Measurements from ENCODE around the gene CALML3. TPM values are rescaled to one million over a fixed set of nuclear protein-coding genes. Genes with fewer than 3 reads are reported as not detected.

Gene CALML3
- total RNA-seq, 5 donors from 2014 or later (not counting 1 experiment from before 2014, with no cell fraction given): not detected

DNA sequence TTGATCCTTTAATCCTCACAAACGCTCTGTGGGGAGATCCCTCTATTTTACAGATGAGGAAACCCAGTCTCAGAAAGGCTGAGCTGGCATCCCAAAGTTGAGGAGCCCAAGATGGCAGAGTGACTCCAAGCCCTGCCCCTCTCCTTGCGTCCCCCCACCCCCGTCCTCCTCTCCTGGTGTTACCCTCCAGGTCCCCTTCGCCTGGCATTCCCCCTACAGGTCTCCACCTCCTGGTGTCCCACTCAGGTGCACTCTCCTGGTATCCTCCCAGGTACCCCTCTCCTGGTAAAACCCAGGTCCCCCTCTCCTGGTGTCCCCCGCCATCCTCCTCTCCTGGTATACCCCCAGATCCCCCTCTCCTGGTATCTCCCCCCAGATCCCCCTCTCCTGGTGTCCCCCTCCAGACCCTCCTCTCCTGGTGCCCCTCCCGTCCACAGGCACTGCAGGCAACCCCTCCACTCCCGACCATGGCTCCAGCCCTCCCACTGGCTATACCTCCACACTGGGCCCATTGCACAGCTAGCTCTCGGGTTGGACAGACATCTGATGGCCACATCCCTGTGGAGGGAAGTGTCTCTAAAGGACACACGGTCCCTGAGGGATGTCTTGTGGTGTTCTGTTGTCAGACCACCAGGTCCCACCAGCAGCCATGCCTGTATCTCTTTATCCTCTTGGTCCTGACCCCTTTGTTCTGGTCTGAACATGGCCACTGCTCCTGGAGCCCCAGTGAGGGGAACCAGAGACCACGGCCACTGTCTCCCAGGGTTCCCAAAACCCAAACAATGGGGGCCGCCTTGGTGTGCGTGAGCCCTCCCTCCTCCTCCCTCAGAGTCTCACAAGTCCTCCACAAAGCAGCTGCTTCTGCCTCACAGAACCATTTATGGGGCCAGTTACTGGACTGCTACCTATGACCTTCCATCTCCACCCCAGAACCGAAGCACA lies 37.2 kb downstream of the CALML3 start:
- ChIA-PET CTCF (no interaction called here), POLR2A (interaction anchor here in 1 of 2 donors (0.6 kb wide), 1 partner anchor 35 kb away, joined by 4 read pairs; no protein-coding TSS in a partner anchor)
- H3K36me3 ChIP-seq (ENCODE audit: control insufficient read depth in 2 of 2, extremely low read depth in 1 of 2, insufficient read depth in 1 of 2, low read length in 1 of 2): no peaks in the 10 kb centered on the region
- peak overlapping the region; percentile 0 to 99 for H3K27ac Mint-ChIP-seq
- H3K4me3 ChIP-seq (ENCODE audit: control insufficient read depth in 1 of 2, extremely low read depth in 1 of 2, low read length in 1 of 2): no peak overlapping the region
- H3K27ac ChIP-seq (ENCODE audit: low read length): no peak overlapping the region
- no peaks in the 10 kb centered on the region for H3K9me3 ChIP-seq
- ATAC-seq (replicated peaks in 1 of 4): no peak
- DNase-seq: no peak
- peaks cover 14 to 40% of the 10 kb centered on the region in 2 experiments for H3K4me1 ChIP-seq (ENCODE audit: control insufficient read depth in 1 of 2, extremely low read depth in 1 of 2, insufficient read depth in 2 of 2, low read length in 2 of 2)
- 82% methylated on average over 6 of the region's 13 CpGs for WGBS (ENCODE audit: insufficient coverage)
- H3K36me3 Mint-ChIP-seq: peaks cover 3% of the 10 kb centered on the region
- H3K4me1 Mint-ChIP-seq: peaks cover 29 to 39% (median 35%) of the 10 kb centered on the region in 3 donors
- peaks cover 0 to 15% of the 10 kb centered on the region in 2 experiments for H3K27me3 ChIP-seq (replicated peaks in 1 of 2; ENCODE audit: control insufficient read depth in 2 of 2, extremely low read depth in 1 of 2, insufficient read depth in 2 of 2, low read length in 1 of 2)
- H3K4me3 Mint-ChIP-seq: no peak overlapping the region
- H3K9me3 Mint-ChIP-seq: no peaks in the 10 kb centered on the region
- peaks cover 0 to 10% of the 10 kb centered on the region in 2 donors for H3K27me3 Mint-ChIP-seq

DNA sequence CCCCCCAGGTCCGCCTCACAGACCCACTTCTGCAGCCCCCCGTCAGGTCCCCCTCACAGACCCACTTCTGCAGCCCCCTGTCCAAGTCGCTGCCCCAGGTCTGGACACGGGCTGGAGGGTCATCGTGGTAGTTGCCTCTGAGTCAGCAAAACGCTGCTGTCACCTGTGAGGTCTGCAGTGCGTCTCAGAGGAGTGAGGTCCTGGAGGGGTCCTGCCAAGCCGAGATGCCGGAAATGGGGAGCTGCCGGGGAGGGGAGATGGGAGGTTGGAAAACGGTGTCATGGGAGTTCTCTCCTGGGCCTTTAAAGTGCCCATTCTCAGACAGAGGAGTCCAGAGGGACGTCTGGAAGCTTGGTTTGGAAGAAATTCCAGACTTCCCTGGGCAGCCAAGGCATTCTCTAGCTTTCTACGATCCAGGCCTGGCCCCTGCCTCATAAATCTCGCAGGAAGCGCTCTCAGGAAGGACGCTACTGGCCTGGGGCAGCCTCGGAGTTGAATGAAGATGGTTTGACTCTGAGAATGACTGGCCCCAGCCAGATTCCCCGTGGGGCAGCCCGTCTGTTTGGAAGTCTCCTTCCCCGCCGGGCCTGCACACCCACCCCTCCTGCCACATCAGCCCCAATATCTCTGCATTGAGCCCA lies 38.7 kb downstream of the CALML3 start:
- H3K4me1 ChIP-seq (ENCODE audit: control insufficient read depth in 1 of 2, extremely low read depth in 1 of 2, insufficient read depth in 2 of 2, low read length in 2 of 2): peaks cover 14 to 40% of the 10 kb centered on the region in 2 experiments
- no peak for ATAC-seq (replicated peaks in 1 of 4)
- H3K27me3 ChIP-seq (replicated peaks in 1 of 2; ENCODE audit: control insufficient read depth in 2 of 2, extremely low read depth in 1 of 2, insufficient read depth in 2 of 2, low read length in 1 of 2): peaks cover 0 to 6% of the 10 kb centered on the region in 2 experiments
- ChIA-PET CTCF (no interaction called here), POLR2A (no interaction called here)
- Mint-ChIP-seq H3K4me1 (peaks cover 29 to 40% (median 39%) of the 10 kb centered on the region in 3 donors), H3K9me3 (no peaks in the 10 kb centered on the region), H3K36me3 (peaks cover 3% of the 10 kb centered on the region), H3K27me3 (peaks cover 0 to 10% of the 10 kb centered on the region in 2 donors), H3K27ac (peak overlapping the region; percentile 99), H3K4me3 (peak overlapping the region; percentile 79 to 91 (median 83))
- no peaks in the 10 kb centered on the region for H3K36me3 ChIP-seq (ENCODE audit: control insufficient read depth in 2 of 2, extremely low read depth in 1 of 2, insufficient read depth in 1 of 2, low read length in 1 of 2)
- no peaks in the 10 kb centered on the region for H3K9me3 ChIP-seq
- H3K4me3 ChIP-seq (ENCODE audit: control insufficient read depth in 1 of 2, extremely low read depth in 1 of 2, low read length in 1 of 2): peak overlapping the region; percentile 44 to 60
- DNase-seq: no peak
- 84% methylated on average over 16 of the region's 21 CpGs for WGBS (ENCODE audit: insufficient coverage)
- H3K27ac ChIP-seq (ENCODE audit: low read length): peak overlapping the region; percentile 85

DNA sequence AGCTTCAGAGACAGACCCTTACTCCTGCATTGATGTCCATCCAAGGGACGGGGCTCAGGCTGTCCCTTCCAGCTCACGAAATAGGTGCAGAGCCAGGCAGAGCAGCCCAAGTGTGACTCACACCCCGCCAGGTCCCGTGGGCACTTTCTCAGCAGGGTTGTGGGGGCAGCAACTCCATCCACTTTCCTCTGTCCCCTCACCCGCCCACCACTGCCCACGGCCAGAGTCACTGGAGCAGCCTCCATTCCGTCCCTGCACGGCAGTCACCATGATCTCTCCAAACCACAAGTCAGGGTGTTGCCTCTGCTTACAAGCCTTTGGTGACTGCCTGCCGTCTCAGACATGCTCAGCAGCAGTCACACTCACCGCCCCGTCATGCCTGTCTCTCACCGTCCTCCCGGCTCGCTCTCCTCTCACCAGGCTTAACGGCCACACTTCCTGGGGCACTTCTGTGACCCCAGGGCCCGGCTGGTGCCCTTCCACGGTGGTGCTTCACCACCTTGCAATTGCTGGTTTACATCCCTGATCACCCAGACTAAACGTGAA lies 39.3 kb downstream of the CALML3 start:
- Mint-ChIP-seq H3K4me3 (peak overlapping the region; percentile 79 to 91 (median 83)), H3K27me3 (peaks cover 0 to 10% of the 10 kb centered on the region in 2 donors), H3K27ac (peak overlapping the region; percentile 99), H3K36me3 (peaks cover 3% of the 10 kb centered on the region), H3K9me3 (no peaks in the 10 kb centered on the region), H3K4me1 (peaks cover 34 to 40% (median 39%) of the 10 kb centered on the region in 3 donors)
- H3K27me3 ChIP-seq (replicated peaks in 1 of 2; ENCODE audit: control insufficient read depth in 2 of 2, extremely low read depth in 1 of 2, insufficient read depth in 2 of 2, low read length in 1 of 2): peaks cover 0 to 4% of the 10 kb centered on the region in 2 experiments
- peak overlapping the region; percentile 44 to 60 for H3K4me3 ChIP-seq (ENCODE audit: control insufficient read depth in 1 of 2, extremely low read depth in 1 of 2, low read length in 1 of 2)
- peaks cover 14 to 40% of the 10 kb centered on the region in 2 experiments for H3K4me1 ChIP-seq (ENCODE audit: control insufficient read depth in 1 of 2, extremely low read depth in 1 of 2, insufficient read depth in 2 of 2, low read length in 2 of 2)
- H3K27ac ChIP-seq (ENCODE audit: low read length): peak overlapping the region; percentile 85
- ChIA-PET POLR2A (no interaction called here), CTCF (no interaction called here)
- DNase-seq: peak in 32 of 35 experiments; percentile 24 to 65 (median 46)
- H3K9me3 ChIP-seq: no peaks in the 10 kb centered on the region
- ATAC-seq (replicated peaks in 1 of 4): peak; percentile 79 to 85 (median 83)
- WGBS (ENCODE audit: insufficient coverage): 34% methylated on average over 18 of the region's 18 CpGs
- no peaks in the 10 kb centered on the region for H3K36me3 ChIP-seq (ENCODE audit: control insufficient read depth in 2 of 2, extremely low read depth in 1 of 2, insufficient read depth in 1 of 2, low read length in 1 of 2)

DNA sequence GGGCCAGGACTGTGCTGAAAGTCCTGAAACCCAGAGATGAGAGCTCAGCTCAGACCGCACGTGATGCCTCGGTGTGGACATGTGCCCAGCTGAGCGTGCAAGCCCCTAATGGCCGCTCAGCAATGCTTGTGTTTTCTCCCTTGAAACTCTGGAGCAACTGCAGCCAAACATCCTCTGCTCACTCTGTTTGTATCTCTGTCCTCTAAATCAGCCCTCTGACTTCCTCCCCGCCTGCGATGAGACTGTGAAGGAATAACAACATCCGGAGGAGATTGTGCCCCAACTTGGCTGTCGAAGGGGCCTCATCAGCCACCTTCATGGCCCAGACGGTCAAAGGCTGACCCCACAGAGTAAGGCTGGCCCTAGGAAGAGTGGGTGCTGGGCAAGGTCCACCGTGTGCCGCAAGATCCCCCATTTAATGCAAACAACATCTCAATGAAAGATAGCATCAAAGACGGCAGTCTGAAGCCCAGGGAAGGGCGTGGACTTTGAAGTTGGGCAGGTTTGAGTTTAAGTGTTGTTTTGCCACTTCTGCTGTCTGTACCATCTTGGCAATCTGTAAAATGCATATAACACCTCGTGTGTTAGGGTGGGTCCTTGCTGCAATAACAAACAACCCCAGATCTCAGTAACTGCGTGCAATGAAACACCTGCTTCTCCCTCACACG lies 39.9 kb downstream of the CALML3 start:
- Histone ChIP-seq H3K27me3 (replicated peaks in 1 of 2; ENCODE audit: control insufficient read depth in 2 of 2, extremely low read depth in 1 of 2, insufficient read depth in 2 of 2, low read length in 1 of 2) (peaks cover 0 to 4% of the 10 kb centered on the region in 2 experiments), H3K4me1 (ENCODE audit: control insufficient read depth in 1 of 2, extremely low read depth in 1 of 2, insufficient read depth in 2 of 2, low read length in 2 of 2) (peaks cover 14 to 40% of the 10 kb centered on the region in 2 experiments), H3K9me3 (no peaks in the 10 kb centered on the region), H3K36me3 (ENCODE audit: control insufficient read depth in 2 of 2, extremely low read depth in 1 of 2, insufficient read depth in 1 of 2, low read length in 1 of 2) (no peaks in the 10 kb centered on the region), H3K4me3 (ENCODE audit: control insufficient read depth in 1 of 2, extremely low read depth in 1 of 2, low read length in 1 of 2) (peak overlapping the region; percentile 44 to 60), H3K27ac (ENCODE audit: low read length) (peak overlapping the region; percentile 85)
- Mint-ChIP-seq H3K9me3 (no peaks in the 10 kb centered on the region), H3K27me3 (peaks cover 0 to 10% of the 10 kb centered on the region in 2 donors), H3K36me3 (peaks cover 3% of the 10 kb centered on the region), H3K4me1 (peaks cover 35 to 40% (median 39%) of the 10 kb centered on the region in 3 donors), H3K27ac (peak overlapping the region; percentile 99), H3K4me3 (peak overlapping the region; percentile 79 to 91 (median 83))
- POLR2A ChIA-PET: no interaction called here
- WGBS (ENCODE audit: insufficient coverage): 34% methylated on average over 5 of the region's 17 CpGs
- DNase-seq (peak in 32 of 35 experiments; percentile 17 to 65 (median 38)), ATAC-seq (replicated peaks in 1 of 4) (peak; percentile 84 to 86 (median 84))
- CTCF ChIA-PET: no interaction called here

DNA sequence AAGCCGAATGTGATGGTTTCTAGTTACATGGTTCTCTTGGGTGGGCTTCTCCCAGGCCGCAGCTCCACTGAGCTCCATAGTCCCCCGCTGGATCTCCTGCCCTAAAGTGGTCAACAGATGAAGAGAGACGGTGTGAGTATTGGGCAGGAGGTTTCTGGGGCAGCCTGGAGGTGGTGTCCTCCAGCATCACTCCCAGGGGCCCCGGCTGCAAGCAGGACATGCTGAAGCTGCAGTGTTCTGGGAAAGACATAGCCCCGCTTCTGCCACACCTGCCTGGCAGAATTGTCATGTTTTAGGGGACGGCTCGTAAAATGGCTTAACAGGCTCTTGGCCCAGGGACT lies 40.4 kb downstream of the CALML3 start:
- Histone ChIP-seq H3K27ac (ENCODE audit: low read length) (peak overlapping the region; percentile 85), H3K9me3 (no peaks in the 10 kb centered on the region), H3K4me3 (ENCODE audit: control insufficient read depth in 1 of 2, extremely low read depth in 1 of 2, low read length in 1 of 2) (no peak overlapping the region), H3K27me3 (replicated peaks in 1 of 2; ENCODE audit: control insufficient read depth in 2 of 2, extremely low read depth in 1 of 2, insufficient read depth in 2 of 2, low read length in 1 of 2) (peaks cover 0 to 4% of the 10 kb centered on the region in 2 experiments), H3K36me3 (ENCODE audit: control insufficient read depth in 2 of 2, extremely low read depth in 1 of 2, insufficient read depth in 1 of 2, low read length in 1 of 2) (no peaks in the 10 kb centered on the region), H3K4me1 (ENCODE audit: control insufficient read depth in 1 of 2, extremely low read depth in 1 of 2, insufficient read depth in 2 of 2, low read length in 2 of 2) (peaks cover 14 to 40% of the 10 kb centered on the region in 2 experiments)
- Mint-ChIP-seq H3K27me3 (peaks cover 0 to 9% of the 10 kb centered on the region in 2 donors), H3K27ac (peak overlapping the region; percentile 99), H3K36me3 (peaks cover 3% of the 10 kb centered on the region), H3K4me3 (peak overlapping the region in 2 of 3 donors; percentile 79 to 91), H3K4me1 (peaks cover 30 to 40% (median 39%) of the 10 kb centered on the region in 3 donors), H3K9me3 (no peaks in the 10 kb centered on the region)
- CTCF ChIA-PET: interaction anchor here in 1 of 2 donors (1.5 kb wide), 1 partner anchor 58 kb away, joined by 3 read pairs; no protein-coding TSS in a partner anchor
- no peak for ATAC-seq (replicated peaks in 1 of 4)
- POLR2A ChIA-PET: no interaction called here
- no peak for DNase-seq
- 98% methylated on average over 6 of the region's 8 CpGs for WGBS (ENCODE audit: insufficient coverage)

Measured in T-cell (primary cell).